ENCODE results near the gene CARD11.

CARD11 gene

DNA sequence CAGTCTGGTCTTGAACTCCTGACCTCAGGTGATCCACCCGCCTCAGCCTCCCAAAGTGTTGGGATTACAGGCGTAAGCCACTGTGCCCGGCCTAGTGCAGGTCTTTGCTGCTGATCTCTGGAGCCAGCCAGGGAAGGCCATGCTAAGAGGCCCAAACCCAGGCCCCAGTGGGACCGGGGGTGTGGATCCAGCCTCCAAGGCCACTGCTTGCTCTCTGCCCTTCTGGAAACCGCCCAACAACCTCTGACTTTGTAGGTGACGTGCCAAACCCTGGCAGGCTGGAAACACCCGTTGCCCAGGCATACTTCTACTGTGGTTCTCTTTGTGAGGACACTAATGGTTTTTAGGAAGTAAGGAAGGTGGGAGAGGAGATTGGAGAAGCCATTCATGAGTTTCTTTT lies 116.1 kb downstream of the CARD11 start:
- no peak overlapping the region for H3K14ac ChIP-seq (ENCODE audit: low read length)
- no peaks in the 10 kb centered on the region for H3K79me2 ChIP-seq (ENCODE audit: control insufficient read depth, insufficient read depth, low read length, poor library complexity)
- no peak overlapping the region for H2BK5ac ChIP-seq (ENCODE audit: low read depth, low read length, poor library complexity)
- no peak overlapping the region for H4K91ac ChIP-seq (ENCODE audit: low read depth, low read length)
- no peak overlapping the region for H2AK5ac ChIP-seq (ENCODE audit: low read length)
- no peak overlapping the region for H2BK12ac ChIP-seq (ENCODE audit: low read length)
- H3K23ac ChIP-seq (ENCODE audit: low read length), result no peak overlapping the region
- no peak overlapping the region for H2BK120ac ChIP-seq (ENCODE audit: insufficient read depth, low read length, poor library complexity)
- no peak overlapping the region for H3K4me3 ChIP-seq (ENCODE audit: low read depth, low read length)
- H3K9ac ChIP-seq (ENCODE audit: low read length), result no peak overlapping the region
- H3K36me3 ChIP-seq (ENCODE audit: control insufficient read depth in 1 of 2, insufficient read depth in 2 of 2, low read length in 2 of 2), result no peaks in the 10 kb centered on the region
- no peak overlapping the region for H3K27ac ChIP-seq (ENCODE audit: low read depth, low read length)
- no peak overlapping the region for H4K12ac ChIP-seq (ENCODE audit: low read depth, low read length)
- peaks cover 5% of the 10 kb centered on the region for H3K79me1 ChIP-seq (ENCODE audit: low read length)
- H3K4ac ChIP-seq (ENCODE audit: low read depth, low read length), result no peak overlapping the region
- no peak for DNase-seq
- no peak overlapping the region for H3K18ac ChIP-seq (ENCODE audit: low read length)
- no peaks in the 10 kb centered on the region for H3K9me3 ChIP-seq (ENCODE audit: insufficient read depth, low read depth, low read length)
- peaks cover 10 to 14% of the 10 kb centered on the region in 2 experiments for H3K4me1 ChIP-seq (ENCODE audit: control insufficient read depth in 1 of 2, insufficient read depth in 2 of 2, low read length in 2 of 2)
- H3K4me2 ChIP-seq (ENCODE audit: low read length), result no peak overlapping the region
- no peak overlapping the region for H2AFZ ChIP-seq (ENCODE audit: insufficient read depth, low read length, poor library complexity)
- no peaks in the 10 kb centered on the region for H3K27me3 ChIP-seq (ENCODE audit: insufficient read depth, low read length)
- no peak overlapping the region for H4K8ac ChIP-seq (ENCODE audit: low read depth, low read length)
- no CpG with 5 or more reads among the region's 7 CpGs for WGBS (ENCODE audit: extremely low coverage, insufficient coverage, insufficient read length)

DNA sequence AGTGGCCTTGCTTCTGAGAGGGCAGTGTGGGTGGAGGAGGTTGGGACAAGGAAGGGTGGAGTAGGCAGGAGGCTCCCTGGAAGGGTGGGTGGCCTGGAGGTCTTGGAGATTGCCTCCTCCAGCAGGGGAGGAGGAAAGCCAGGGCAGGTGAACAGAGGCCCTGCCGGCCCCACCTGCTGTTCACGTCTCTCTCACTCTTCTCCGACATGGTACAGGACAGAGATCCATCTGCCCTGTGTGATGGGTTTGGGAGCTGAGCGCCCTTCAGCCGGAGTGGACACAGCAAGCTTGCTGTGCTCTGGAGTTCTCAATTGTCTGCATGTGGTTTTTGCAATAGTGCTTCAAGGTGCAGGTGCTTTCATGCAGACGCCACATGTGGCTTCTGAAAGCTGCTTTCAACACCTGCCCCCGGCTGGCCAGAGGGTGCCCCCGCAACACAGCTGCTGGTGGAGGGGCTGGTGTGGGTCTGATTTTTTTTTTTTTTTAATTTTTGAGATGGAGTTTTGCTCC lies 116.7 kb downstream of the CARD11 start:
- H4K91ac ChIP-seq (ENCODE audit: low read depth, low read length), result no peak overlapping the region
- H3K9me3 ChIP-seq (ENCODE audit: insufficient read depth, low read depth, low read length), result no peaks in the 10 kb centered on the region
- no CpG with 5 or more reads among the region's 8 CpGs for WGBS (ENCODE audit: extremely low coverage, insufficient coverage, insufficient read length)
- no peak overlapping the region for H2BK12ac ChIP-seq (ENCODE audit: low read length)
- H3K14ac ChIP-seq (ENCODE audit: low read length), result no peak overlapping the region
- no peak overlapping the region for H3K27ac ChIP-seq (ENCODE audit: low read depth, low read length)
- no peak overlapping the region for H2AFZ ChIP-seq (ENCODE audit: insufficient read depth, low read length, poor library complexity)
- DNase-seq, result no peak
- no peak overlapping the region for H3K4ac ChIP-seq (ENCODE audit: low read depth, low read length)
- H2BK120ac ChIP-seq (ENCODE audit: insufficient read depth, low read length, poor library complexity), result no peak overlapping the region
- no peaks in the 10 kb centered on the region for H3K27me3 ChIP-seq (ENCODE audit: insufficient read depth, low read length)
- no peaks in the 10 kb centered on the region for H3K36me3 ChIP-seq (ENCODE audit: control insufficient read depth in 1 of 2, insufficient read depth in 2 of 2, low read length in 2 of 2)
- no peak overlapping the region for H4K12ac ChIP-seq (ENCODE audit: low read depth, low read length)
- peaks cover 5% of the 10 kb centered on the region for H3K79me1 ChIP-seq (ENCODE audit: low read length)
- H3K4me2 ChIP-seq (ENCODE audit: low read length), result no peak overlapping the region
- H4K8ac ChIP-seq (ENCODE audit: low read depth, low read length), result no peak overlapping the region
- H3K4me3 ChIP-seq (ENCODE audit: low read depth, low read length), result no peak overlapping the region
- no peak overlapping the region for H3K23ac ChIP-seq (ENCODE audit: low read length)
- no peak overlapping the region for H3K9ac ChIP-seq (ENCODE audit: low read length)
- H3K18ac ChIP-seq (ENCODE audit: low read length), result no peak overlapping the region
- H2BK5ac ChIP-seq (ENCODE audit: low read depth, low read length, poor library complexity), result no peak overlapping the region
- no peaks in the 10 kb centered on the region for H3K79me2 ChIP-seq (ENCODE audit: control insufficient read depth, insufficient read depth, low read length, poor library complexity)
- H2AK5ac ChIP-seq (ENCODE audit: low read length), result no peak overlapping the region
- H3K4me1 ChIP-seq (ENCODE audit: control insufficient read depth in 1 of 2, insufficient read depth in 2 of 2, low read length in 2 of 2), result peaks cover 13 to 14% of the 10 kb centered on the region in 2 experiments

DNA sequence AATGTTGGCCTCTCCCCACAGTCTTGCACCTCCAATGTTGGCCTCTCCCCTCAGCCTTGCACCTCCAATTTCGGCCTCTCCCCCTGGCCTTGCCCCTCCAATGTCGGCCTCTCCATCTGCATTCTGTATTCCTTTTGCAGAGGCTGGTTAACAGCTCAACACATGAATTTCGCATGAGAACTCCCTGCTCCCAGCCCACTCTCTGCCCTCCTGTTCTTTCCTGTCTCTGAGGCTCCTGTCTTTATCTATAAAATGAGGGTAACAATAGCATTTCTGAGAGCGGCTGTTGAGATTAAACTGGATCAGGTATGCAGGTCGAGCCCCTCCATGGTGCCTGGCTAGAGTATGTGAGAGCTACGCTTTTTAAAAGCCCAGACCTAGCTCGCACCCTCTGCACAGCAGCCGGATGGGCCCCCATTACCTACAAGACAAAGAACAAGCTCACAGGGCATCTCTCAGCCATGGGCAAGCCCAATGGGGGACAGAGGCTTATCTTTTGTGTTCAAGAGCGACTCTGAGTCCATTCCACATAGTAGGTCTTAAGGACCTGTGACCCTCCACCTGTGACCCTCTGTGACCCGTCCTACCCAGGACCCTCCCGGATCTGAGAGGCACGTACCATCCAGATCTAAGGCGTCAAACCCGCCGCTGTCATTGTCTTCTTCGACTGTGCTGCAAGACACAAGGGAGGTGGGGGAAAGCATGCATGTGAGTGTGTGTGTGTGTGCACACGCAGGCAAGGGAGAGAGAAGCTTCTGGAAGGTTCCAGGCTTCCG lies 117.4 kb downstream of the CARD11 start:
- no peak for DNase-seq
- Histone ChIP-seq H4K91ac (ENCODE audit: low read depth, low read length) (no peak overlapping the region), H3K4me2 (ENCODE audit: low read length) (no peak overlapping the region), H3K79me2 (ENCODE audit: control insufficient read depth, insufficient read depth, low read length, poor library complexity) (no peaks in the 10 kb centered on the region), H3K18ac (ENCODE audit: low read length) (no peak overlapping the region), H3K4me1 (ENCODE audit: control insufficient read depth in 1 of 2, insufficient read depth in 2 of 2, low read length in 2 of 2) (peaks cover 13 to 14% of the 10 kb centered on the region in 2 experiments), H2BK12ac (ENCODE audit: low read length) (no peak overlapping the region), H3K27ac (ENCODE audit: low read depth, low read length) (no peak overlapping the region), H3K4ac (ENCODE audit: low read depth, low read length) (no peak overlapping the region), H3K79me1 (ENCODE audit: low read length) (peaks cover 5% of the 10 kb centered on the region), H2AK5ac (ENCODE audit: low read length) (no peak overlapping the region), H2BK5ac (ENCODE audit: low read depth, low read length, poor library complexity) (no peak overlapping the region), H3K23ac (ENCODE audit: low read length) (no peak overlapping the region), H4K8ac (ENCODE audit: low read depth, low read length) (no peak overlapping the region), H3K4me3 (ENCODE audit: low read depth, low read length) (no peak overlapping the region), H3K14ac (ENCODE audit: low read length) (no peak overlapping the region), H2AFZ (ENCODE audit: insufficient read depth, low read length, poor library complexity) (no peak overlapping the region), H3K9me3 (ENCODE audit: insufficient read depth, low read depth, low read length) (no peaks in the 10 kb centered on the region), H4K12ac (ENCODE audit: low read depth, low read length) (no peak overlapping the region), H3K27me3 (ENCODE audit: insufficient read depth, low read length) (no peaks in the 10 kb centered on the region), H3K36me3 (ENCODE audit: control insufficient read depth in 1 of 2, insufficient read depth in 2 of 2, low read length in 2 of 2) (no peaks in the 10 kb centered on the region), H3K9ac (ENCODE audit: low read length) (no peak overlapping the region), H2BK120ac (ENCODE audit: insufficient read depth, low read length, poor library complexity) (no peak overlapping the region)
- no CpG with 5 or more reads among the region's 18 CpGs for WGBS (ENCODE audit: extremely low coverage, insufficient coverage, insufficient read length)

DNA sequence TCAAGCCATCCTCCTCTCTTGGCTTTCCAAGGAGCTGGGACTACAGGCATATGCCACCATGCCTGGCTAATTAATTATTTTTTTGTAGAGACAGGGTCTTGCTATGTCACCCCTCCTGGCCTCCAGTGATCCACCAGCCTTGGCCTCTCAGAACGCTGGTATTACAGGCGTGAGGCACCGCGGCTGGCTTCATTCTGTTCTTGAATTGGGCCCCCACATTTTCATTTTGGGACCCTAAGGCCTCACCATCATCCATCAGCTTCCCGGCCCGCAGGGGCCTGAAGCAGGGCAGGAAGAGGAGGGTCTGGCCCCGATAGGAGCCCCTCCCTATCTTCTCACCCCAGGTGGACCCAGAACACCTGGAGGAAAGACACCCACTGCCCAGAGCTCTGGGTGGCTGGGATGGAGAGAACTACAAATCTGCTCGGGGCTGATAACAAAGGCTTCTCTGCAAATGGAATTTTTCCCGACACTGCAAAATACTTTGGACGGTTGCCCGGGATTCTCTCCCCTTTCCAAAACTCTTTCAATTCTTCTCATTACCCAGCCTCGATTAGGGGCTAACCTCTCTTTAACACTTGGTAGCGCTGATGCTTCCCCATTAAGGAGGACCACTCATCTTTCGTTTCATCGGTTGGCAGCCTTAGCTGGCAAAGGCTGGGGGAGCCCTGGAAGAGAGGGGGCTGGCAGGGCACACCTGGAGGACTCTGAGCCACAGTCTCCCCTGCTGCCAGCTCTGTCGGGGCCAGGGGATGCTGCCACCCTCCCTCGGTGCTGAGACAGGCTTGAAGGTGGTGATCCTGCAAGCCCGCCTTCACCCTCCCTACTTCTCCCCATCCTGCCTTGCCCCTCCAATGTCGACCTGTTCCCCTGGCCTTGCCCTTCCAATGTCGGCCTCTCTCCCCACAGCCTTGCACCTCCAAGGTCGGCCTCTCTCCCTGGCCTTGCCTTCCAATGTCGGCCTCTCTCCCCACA lies 118.5 kb downstream of the CARD11 start:
- no peak overlapping the region for H2AK5ac ChIP-seq (ENCODE audit: low read length)
- no CpG with 5 or more reads among the region's 22 CpGs for WGBS (ENCODE audit: extremely low coverage, insufficient coverage, insufficient read length)
- no peak for DNase-seq

More for the DNA sequence above, 118.5 kb downstream of the CARD11 start:
- Histone ChIP-seq H4K91ac (ENCODE audit: low read depth, low read length) (no peak overlapping the region), H3K4me3 (ENCODE audit: low read depth, low read length) (no peak overlapping the region), H3K27me3 (ENCODE audit: insufficient read depth, low read length) (no peaks in the 10 kb centered on the region), H4K8ac (ENCODE audit: low read depth, low read length) (no peak overlapping the region), H3K27ac (ENCODE audit: low read depth, low read length) (no peak overlapping the region), H2BK12ac (ENCODE audit: low read length) (no peak overlapping the region), H3K4me2 (ENCODE audit: low read length) (no peak overlapping the region), H2AFZ (ENCODE audit: insufficient read depth, low read length, poor library complexity) (no peak overlapping the region), H3K9me3 (ENCODE audit: insufficient read depth, low read depth, low read length) (no peaks in the 10 kb centered on the region), H3K18ac (ENCODE audit: low read length) (no peak overlapping the region), H2BK5ac (ENCODE audit: low read depth, low read length, poor library complexity) (no peak overlapping the region), H3K4ac (ENCODE audit: low read depth, low read length) (no peak overlapping the region), H3K79me2 (ENCODE audit: control insufficient read depth, insufficient read depth, low read length, poor library complexity) (no peaks in the 10 kb centered on the region), H3K79me1 (ENCODE audit: low read length) (peaks cover 5% of the 10 kb centered on the region), H3K9ac (ENCODE audit: low read length) (no peak overlapping the region), H2BK120ac (ENCODE audit: insufficient read depth, low read length, poor library complexity) (no peak overlapping the region), H4K12ac (ENCODE audit: low read depth, low read length) (no peak overlapping the region), H3K14ac (ENCODE audit: low read length) (no peak overlapping the region), H3K36me3 (ENCODE audit: control insufficient read depth in 1 of 2, insufficient read depth in 2 of 2, low read length in 2 of 2) (no peaks in the 10 kb centered on the region), H3K4me1 (ENCODE audit: control insufficient read depth in 1 of 2, insufficient read depth in 2 of 2, low read length in 2 of 2) (peaks cover 13 to 18% of the 10 kb centered on the region in 2 experiments), H3K23ac (ENCODE audit: low read length) (no peak overlapping the region)

All from trophoblast cell (in vitro differentiated cells and primary cell).